Prostate gland (tissue), 2 donors: ENCODE measurements around the gene TRAPPC12. TPM values are rescaled to one million over a fixed set of nuclear protein-coding genes. Genes with fewer than 3 reads are reported as not detected.

ENCODE experiments used
- DNase-seq: peaks from one replicate; pipeline ENCODE4 v3.0.0-alpha.2; 2019; ENCODE audit warnings: low spot score
- H3K27ac ChIP-seq, 2 donors: fragments of 200-600 bp; sonication (generic); 2 replicates each; pipeline ENCODE4 v1.5.1; 2017 to 2019
- H3K27me3 ChIP-seq: fragments of 200-600 bp; sonication (generic); replicated peaks from 2 replicates; pipeline ENCODE4 v1.5.1; 2019; ENCODE audit not compliant: insufficient read depth
- H3K36me3 ChIP-seq, 2 donors: fragments of 200-600 bp; sonication (generic); 1 replicate in 1 of 2; 2 replicates in 1 of 2; pipeline versions ENCODE4 v1.5.1 to v1.8.1; 2017 to 2019
- H3K4me1 ChIP-seq: fragments of 200-600 bp; sonication (generic); replicated peaks from 2 replicates; pipeline ENCODE4 v1.5.1; 2019
- H3K4me3 ChIP-seq, 2 donors: fragments of 200-600 bp; sonication (generic); 2 replicates each; pipeline ENCODE4 v1.5.1; 2017 to 2019
- H3K9me3 ChIP-seq: fragments of 200-600 bp; sonication (generic); 2 replicates; pipeline ENCODE4 v1.5.1; 2017
- CTCF ChIP-seq, 4 experiments: fragments of 200-600 bp in 2 of 4; fragments of 450-650 bp in 2 of 4; sonication (generic) in 2 of 4; IDR thresholded peaks; 1 replicate in 3 of 4; 2 replicates in 1 of 4; pipeline ENCODE4 v1.5.1; 2016 to 2019; ENCODE audit warnings: antibody characterized with exemption in 4 of 4, mild to moderate bottlenecking in 2 of 4, moderate library complexity in 2 of 4
- POLR2A ChIP-seq: fragments of 450-650 bp; IDR thresholded peaks from one replicate; pipeline ENCODE4 v1.6.1; 2016; ENCODE audit warnings: antibody characterized with exemption, mild to moderate bottlenecking
- POLR2AphosphoS5 ChIP-seq: sonication (generic); formaldehyde crosslinking; IDR thresholded peaks from one replicate; pipeline ENCODE4 v1.6.1; 2017; ENCODE audit warnings: antibody characterized with exemption
- WGBS: methylation state at CpG from one replicate; pipeline ENCODE4 v1.1.5; 2018; 5-methylcytosine and 5-hydroxymethylcytosine counted together
- intact Hi-C: fragments of 100-400 bp; cut with DNase I; formaldehyde crosslinking; loops from one replicate; pipeline ENCODE4 v1.14.2; 2022
- total RNA-seq, 2 donors: library from RNA; depleted of rRNA; stranded (reverse); fragments of >200 nt; gene quantifications; one replicate each; pipeline ENCODE4 v1.1.0, GENCODE V29; 2016

Gene TRAPPC12
- total RNA-seq, 2 donors from 2014 or later = 114 to 128 TPM

GRCh38 chr2:3377612-3378432, 1.7 kb upstream of the TRAPPC12 start, which contains the start of gene EIPR1:
Gene EIPR1 (minus strand): TSS chr2:3377818. CDS start chr2:3377689, 129 bp downstream.
- Histone ChIP-seq H3K36me3 (no peaks in the 10 kb centered on the region), H3K9me3 (no peaks in the 10 kb centered on the region), H3K27ac (peak within 1 kb of the TSS; percentile 86 to 91), H3K4me1 (no peaks in the 10 kb centered on the region), H3K27me3 (no peaks in the 10 kb centered on the region), H3K4me3 (peak within 1 kb of the TSS; percentile 57 to 73)
- intact Hi-C loops = loop anchor here (5.0 kb wide), 2 partner anchors 179 to 199 kb away; partner anchors contain the start of genes RNASEH1 and RPS7
- 2% methylated on average over 49 of the region's 57 CpGs for WGBS
- TF ChIP-seq CTCF (IDR thresholded peaks at IDR 0.05) (peak in 2 of 4 experiments; percentile 23 to 48), POLR2AphosphoS5 (peak; percentile 100), POLR2A (peak; percentile 63)
- DNase-seq = peak; percentile 97

- no peak for TF ChIP-seq CTCF (IDR thresholded peaks at IDR 0.05)
- TF ChIP-seq POLR2A = no peak
- no peak for TF ChIP-seq POLR2AphosphoS5
- peak overlapping the region; percentile 76 to 82 for H3K27ac ChIP-seq
- no peaks in the 10 kb centered on the region for H3K27me3 ChIP-seq
- intact Hi-C loops = loop anchor here (5.0 kb wide), 2 partner anchors 178 to 198 kb away; partner anchors contain the start of genes RNASEH1 and RPS7
- H3K4me1 ChIP-seq = no peaks in the 10 kb centered on the region
- 8% methylated on average over 8 of the region's 8 CpGs for WGBS
- H3K36me3 ChIP-seq = no peaks in the 10 kb centered on the region
- DNase-seq = no peak
- H3K4me3 ChIP-seq = peak overlapping the region; percentile 61 to 72
- no peaks in the 10 kb centered on the region for H3K9me3 ChIP-seq
Measured at GRCh38 chr2:3379339-3379646, 201 bp upstream of the TRAPPC12 start.

GRCh38 chr2:3386448-3386958, 7.0 kb downstream of the TRAPPC12 start:
- intact Hi-C loops = no loop called here
- WGBS = 68% methylated on average over 10 of the region's 10 CpGs
- TF ChIP-seq POLR2A = no peak
- no peak for TF ChIP-seq POLR2AphosphoS5
- no peak for TF ChIP-seq CTCF (IDR thresholded peaks at IDR 0.05)

GRCh38 chr2:3387011-3387410, 7.5 kb downstream of the TRAPPC12 start:
- Histone ChIP-seq H3K27ac (no peak overlapping the region), H3K4me3 (no peak overlapping the region), H3K36me3 (peaks cover 0 to 10% of the 10 kb centered on the region in 2 donors), H3K27me3 (no peaks in the 10 kb centered on the region), H3K9me3 (no peaks in the 10 kb centered on the region), H3K4me1 (no peaks in the 10 kb centered on the region)
- intact Hi-C loops = no loop called here
- no peak for DNase-seq
- TF ChIP-seq POLR2A (no peak), CTCF (IDR thresholded peaks at IDR 0.05) (no peak), POLR2AphosphoS5 (no peak)
- WGBS = 81% methylated on average over 5 of the region's 5 CpGs

More at GRCh38 chr2:3386448-3386958, 7.0 kb downstream of the TRAPPC12 start:
- H3K9me3 ChIP-seq = no peaks in the 10 kb centered on the region
- H3K4me3 ChIP-seq = no peak overlapping the region
- H3K4me1 ChIP-seq = no peaks in the 10 kb centered on the region
- no peaks in the 10 kb centered on the region for H3K27me3 ChIP-seq
- no peak for DNase-seq
- no peak overlapping the region for H3K27ac ChIP-seq
- peaks cover 0 to 10% of the 10 kb centered on the region in 2 donors for H3K36me3 ChIP-seq
